ENCODE data around the gene MUSTN1.

MUSTN1 gene

GRCh38 chr3:52835766-52836470 is 1.1 kb upstream of the MUSTN1 start:
- Histone ChIP-seq H3K36me3 (ENCODE audit: insufficient read depth, low read length) (no peaks in the 10 kb centered on the region), H3K27ac (ENCODE audit: low read depth, low read length) (no peak overlapping the region), H3K27me3 (ENCODE audit: insufficient read depth, low read length) (no peaks in the 10 kb centered on the region), H3K4me1 (ENCODE audit: insufficient read depth, low read length) (peaks cover 17% of the 10 kb centered on the region; the same call in 1 of the 2 replicates), H3K9ac (ENCODE audit: low read depth, low read length) (no peak overlapping the region), H3K9me3 (ENCODE audit: insufficient read depth, low read depth, low read length) (no peaks in the 10 kb centered on the region), H3K4me3 (ENCODE audit: low read length) (no peak overlapping the region)
- 90% methylated on average over 5 of the region's 8 CpGs for WGBS

GRCh38 chr3:52833202-52833601 is 1.6 kb downstream of the MUSTN1 start:
- Histone ChIP-seq H3K4me1 (ENCODE audit: insufficient read depth, low read length) (peaks cover 17% of the 10 kb centered on the region; the same call in 1 of the 2 replicates), H3K9me3 (ENCODE audit: insufficient read depth, low read depth, low read length) (no peaks in the 10 kb centered on the region), H3K9ac (ENCODE audit: low read depth, low read length) (no peak overlapping the region), H3K27ac (ENCODE audit: low read depth, low read length) (no peak overlapping the region), H3K4me3 (ENCODE audit: low read length) (no peak overlapping the region), H3K36me3 (ENCODE audit: insufficient read depth, low read length) (no peaks in the 10 kb centered on the region), H3K27me3 (ENCODE audit: insufficient read depth, low read length) (no peaks in the 10 kb centered on the region)
- 91% methylated on average over 14 of the region's 14 CpGs for WGBS

GRCh38 chr3:52831500-52832301 is 3.1 kb downstream of the MUSTN1 start:
- Histone ChIP-seq H3K36me3 (ENCODE audit: insufficient read depth, low read length) (no peaks in the 10 kb centered on the region), H3K27me3 (ENCODE audit: insufficient read depth, low read length) (no peaks in the 10 kb centered on the region), H3K4me3 (ENCODE audit: low read length) (no peak overlapping the region), H3K9me3 (ENCODE audit: insufficient read depth, low read depth, low read length) (no peaks in the 10 kb centered on the region), H3K9ac (ENCODE audit: low read depth, low read length) (no peak overlapping the region), H3K4me1 (ENCODE audit: insufficient read depth, low read length) (peaks cover 23% of the 10 kb centered on the region; the same call in 1 of the 2 replicates), H3K27ac (ENCODE audit: low read depth, low read length) (no peak overlapping the region)
- 88% methylated on average over 21 of the region's 21 CpGs for WGBS

- Histone ChIP-seq H3K4me1 (ENCODE audit: insufficient read depth, low read length) (peaks cover 22% of the 10 kb centered on the region; the same call in 1 of the 2 replicates), H3K27me3 (ENCODE audit: insufficient read depth, low read length) (no peaks in the 10 kb centered on the region), H3K27ac (ENCODE audit: low read depth, low read length) (no peak within 1 kb of the TSS), H3K36me3 (ENCODE audit: insufficient read depth, low read length) (no peaks in the 10 kb centered on the region), H3K9ac (ENCODE audit: low read depth, low read length) (no peak within 1 kb of the TSS), H3K9me3 (ENCODE audit: insufficient read depth, low read depth, low read length) (no peaks in the 10 kb centered on the region), H3K4me3 (ENCODE audit: low read length) (no peak within 1 kb of the TSS)
- WGBS = 87% methylated on average over 15 of the region's 16 CpGs
These were observed 4.1 kb downstream of the MUSTN1 start, which contains the start of gene ITIH4 for GRCh38 chr3:52830535-52831258. ITIH4 (minus strand) TSS chr3:52830672; CDS start chr3:52830642, 30 bp downstream.

GRCh38 chr3:52829906-52830463 is 4.8 kb downstream of the MUSTN1 start:
- Histone ChIP-seq H3K9me3 (ENCODE audit: insufficient read depth, low read depth, low read length) (no peaks in the 10 kb centered on the region), H3K9ac (ENCODE audit: low read depth, low read length) (no peak overlapping the region)
- WGBS = 93% methylated on average over 10 of the region's 10 CpGs

GRCh38 chr3:52829482-52829881 is 5.3 kb downstream of the MUSTN1 start:
- Histone ChIP-seq H3K4me3 (ENCODE audit: low read length) (no peak overlapping the region), H3K27me3 (ENCODE audit: insufficient read depth, low read length) (no peaks in the 10 kb centered on the region)
- WGBS = 86% methylated on average over 3 of the region's 3 CpGs

More at GRCh38 chr3:52829906-52830463, 4.8 kb downstream of the MUSTN1 start:
- Histone ChIP-seq H3K27ac (ENCODE audit: low read depth, low read length) (no peak overlapping the region), H3K4me1 (ENCODE audit: insufficient read depth, low read length) (peaks cover 17% of the 10 kb centered on the region; the same call in 1 of the 2 replicates), H3K4me3 (ENCODE audit: low read length) (no peak overlapping the region), H3K27me3 (ENCODE audit: insufficient read depth, low read length) (no peaks in the 10 kb centered on the region), H3K36me3 (ENCODE audit: insufficient read depth, low read length) (no peaks in the 10 kb centered on the region)

GRCh38 chr3:52827866-52828376 is 6.9 kb downstream of the MUSTN1 start:
- H3K9ac ChIP-seq (ENCODE audit: low read depth, low read length) = no peak overlapping the region
- no peak overlapping the region for H3K4me3 ChIP-seq (ENCODE audit: low read length)
- H3K4me1 ChIP-seq (ENCODE audit: insufficient read depth, low read length) = 0 out of 2 replicates have a peak, but pooled peaks cover 9% of the 10 kb centered on the region
- H3K27me3 ChIP-seq (ENCODE audit: insufficient read depth, low read length) = no peaks in the 10 kb centered on the region
- no peak overlapping the region for H3K27ac ChIP-seq (ENCODE audit: low read depth, low read length)
- no peaks in the 10 kb centered on the region for H3K36me3 ChIP-seq (ENCODE audit: insufficient read depth, low read length)
- H3K9me3 ChIP-seq (ENCODE audit: insufficient read depth, low read depth, low read length) = no peaks in the 10 kb centered on the region
- 75% methylated on average over 10 of the region's 10 CpGs for WGBS

More at GRCh38 chr3:52829482-52829881, 5.3 kb downstream of the MUSTN1 start:
- Histone ChIP-seq H3K27ac (ENCODE audit: low read depth, low read length) (no peak overlapping the region), H3K4me1 (ENCODE audit: insufficient read depth, low read length) (peaks cover 13% of the 10 kb centered on the region; the same call in 1 of the 2 replicates), H3K9me3 (ENCODE audit: insufficient read depth, low read depth, low read length) (no peaks in the 10 kb centered on the region), H3K36me3 (ENCODE audit: insufficient read depth, low read length) (no peaks in the 10 kb centered on the region), H3K9ac (ENCODE audit: low read depth, low read length) (no peak overlapping the region)

GRCh38 chr3:52827441-52827840 is 7.4 kb downstream of the MUSTN1 start:
- Histone ChIP-seq H3K4me3 (ENCODE audit: low read length) (no peak overlapping the region), H3K9me3 (ENCODE audit: insufficient read depth, low read depth, low read length) (no peaks in the 10 kb centered on the region), H3K36me3 (ENCODE audit: insufficient read depth, low read length) (no peaks in the 10 kb centered on the region), H3K4me1 (ENCODE audit: insufficient read depth, low read length) (0 out of 2 replicates have a peak, but pooled peaks cover 5% of the 10 kb centered on the region), H3K9ac (ENCODE audit: low read depth, low read length) (no peak overlapping the region), H3K27me3 (ENCODE audit: insufficient read depth, low read length) (no peaks in the 10 kb centered on the region), H3K27ac (ENCODE audit: low read depth, low read length) (no peak overlapping the region)
- WGBS = 65% methylated on average over 9 of the region's 9 CpGs

GRCh38 chr3:52824037-52824436 is 10.8 kb downstream of the MUSTN1 start:
- no peak overlapping the region for H3K27ac ChIP-seq (ENCODE audit: low read depth, low read length)
- peaks cover 13% of the 10 kb centered on the region; the same call in 1 of the 2 replicates for H3K4me1 ChIP-seq (ENCODE audit: insufficient read depth, low read length)
- no peak overlapping the region for H3K9ac ChIP-seq (ENCODE audit: low read depth, low read length)
- H3K9me3 ChIP-seq (ENCODE audit: insufficient read depth, low read depth, low read length) = no peaks in the 10 kb centered on the region
- H3K36me3 ChIP-seq (ENCODE audit: insufficient read depth, low read length) = no peaks in the 10 kb centered on the region
- no peak overlapping the region for H3K4me3 ChIP-seq (ENCODE audit: low read length)
- no peaks in the 10 kb centered on the region for H3K27me3 ChIP-seq (ENCODE audit: insufficient read depth, low read length)
- WGBS = 95% methylated on average over 10 of the region's 10 CpGs

GRCh38 chr3:52822363-52822762 is 12.5 kb downstream of the MUSTN1 start:
- Histone ChIP-seq H3K9ac (ENCODE audit: low read depth, low read length) (no peak overlapping the region), H3K4me1 (ENCODE audit: insufficient read depth, low read length) (peaks cover 8% of the 10 kb centered on the region; the same call in 1 of the 2 replicates), H3K27me3 (ENCODE audit: insufficient read depth, low read length) (no peaks in the 10 kb centered on the region), H3K9me3 (ENCODE audit: insufficient read depth, low read depth, low read length) (no peaks in the 10 kb centered on the region), H3K4me3 (ENCODE audit: low read length) (no peak overlapping the region), H3K36me3 (ENCODE audit: insufficient read depth, low read length) (no peaks in the 10 kb centered on the region), H3K27ac (ENCODE audit: low read depth, low read length) (no peak overlapping the region)
- 95% methylated on average over 5 of the region's 5 CpGs for WGBS

All from HUES64 (cell line).